OCI-LY7 (cell line): ENCODE results near the gene CYBRD1. TPM values are rescaled to one million over a fixed set of nuclear protein-coding genes. Genes with fewer than 3 reads are reported as not detected.

ENCODE experiments used
- BruUV-seq: library from RNA; stranded (reverse); fragments of 400-500 nt; replicated peaks from 2 replicates; lab custom pipeline; 2021; lab: Mats Ljungman, UMichigan
- CTCF ChIA-PET: fragments of 300-600 bp; sonication (Branson Sonifier 250); formaldehyde crosslinking; loops from one replicate; lab custom pipeline; 2022; ENCODE audit warnings: antibody characterized with exemption; ENCODE audit not compliant: unreplicated experiment; lab: Charles Lee
- POLR2A ChIA-PET: fragments of 300-600 bp; sonication (Branson Sonifier 250); formaldehyde crosslinking; loops from one replicate; lab custom pipeline; 2022; ENCODE audit warnings: antibody characterized with exemption; lab: Charles Lee
- DNase-seq: peaks from one replicate; pipeline ENCODE4 v3.0.0-alpha.2; 2015; ENCODE audit warnings: low spot score
- H2AFZ ChIP-seq: fragments of 200-600 bp; sonication (generic), shearing (Covaris generic); 2 replicates; pipeline ENCODE4 v1.6.1; 2014; ENCODE audit warnings: mild to moderate bottlenecking, antibody characterized with exemption, low read length, moderate library complexity
- H3K27ac ChIP-seq: fragments of 200-600 bp; sonication (generic); 2 replicates; pipeline ENCODE4 v1.5.1; 2014; ENCODE audit warnings: mixed run types, low read depth, mild to moderate bottlenecking, moderate library complexity, low read length, inconsistent platforms; ENCODE audit not compliant: poor library complexity, severe bottlenecking
- H3K36me3 ChIP-seq: fragments of 200-600 bp; sonication (generic); 2 replicates; pipeline ENCODE4 v1.6.1; 2014; ENCODE audit warnings: mild to moderate bottlenecking, antibody characterized with exemption, low read length, moderate library complexity, mixed read lengths; ENCODE audit not compliant: insufficient read depth
- H3K4me1 ChIP-seq: fragments of 200-600 bp; sonication (generic); 2 replicates; pipeline ENCODE4 v1.5.1; 2014; ENCODE audit warnings: mild to moderate bottlenecking, low read length; ENCODE audit not compliant: insufficient read depth, poor library complexity, severe bottlenecking
- H3K4me2 ChIP-seq: fragments of 200-600 bp; sonication (generic); 2 replicates; pipeline ENCODE4 v1.6.1; 2014; ENCODE audit warnings: mild to moderate bottlenecking, low read length
- H3K4me3 ChIP-seq: fragments of 200-600 bp; sonication (generic); 2 replicates; pipeline ENCODE4 v1.5.1; 2014; ENCODE audit warnings: mild to moderate bottlenecking, low read depth, low read length; ENCODE audit not compliant: poor library complexity, severe bottlenecking
- H3K79me2 ChIP-seq: fragments of 200-600 bp; sonication (generic); 2 replicates; pipeline ENCODE4 v1.6.1; 2016; ENCODE audit warnings: low read depth, mild to moderate bottlenecking, low read length, moderate library complexity, mixed read lengths; ENCODE audit not compliant: insufficient read depth
- H3K9me2 ChIP-seq: fragments of 200-600 bp; sonication (generic); 2 replicates; pipeline ENCODE4 v1.6.1; 2016; ENCODE audit warnings: mild to moderate bottlenecking, low read length, mixed read lengths; ENCODE audit not compliant: insufficient read depth
- H3K9me3 ChIP-seq: fragments of 200-600 bp; sonication (generic); 2 replicates; pipeline ENCODE4 v1.6.1; 2014; ENCODE audit warnings: mild to moderate bottlenecking, mixed run types, low read length, mixed read lengths
- H4K20me1 ChIP-seq: fragments of 200-600 bp; sonication (generic); 2 replicates; pipeline ENCODE4 v1.6.1; 2014; ENCODE audit warnings: mild to moderate bottlenecking, antibody characterized with exemption, low read length, moderate library complexity, mixed read lengths; ENCODE audit not compliant: insufficient read depth
- CTCF ChIP-seq: fragments of 200-600 bp; sonication (generic); conservative IDR thresholded peaks from 2 replicates; pipeline ENCODE4 v1.5.1; 2014; ENCODE audit warnings: mild to moderate bottlenecking, antibody characterized with exemption, low read length, moderate library complexity, mixed read lengths
- EZH2phosphoT487 ChIP-seq: fragments of 200-600 bp; sonication (generic); IDR thresholded peaks from 2 replicates; pipeline ENCODE4 v1.6.1; 2018; ENCODE audit warnings: low read depth, borderline replicate concordance, mild to moderate bottlenecking, mixed run types, antibody characterized with exemption, low read length, moderate library complexity, mixed read lengths
- intact Hi-C: fragments of 100-400 bp; cut with micrococcal nuclease; formaldehyde crosslinking; loops from one replicate; pipeline ENCODE4 v1.10.0; 2022; ENCODE audit not compliant: unreplicated experiment
- total RNA-seq, 2 experiments: library from RNA; depleted of rRNA in 1 of 2; stranded (reverse); fragments of >200 nt in 1 of 2; shearing (Covaris generic) in 1 of 2; gene quantifications; 2 replicates each; pipeline ENCODE4 v1.2.3, GENCODE V29; 2014 to 2022

CYBRD1 gene
- total RNA-seq, 2 experiments from 2014 or later: not detected

GRCh38 chr2:171553858-171554257 lies 31.6 kb downstream of the CYBRD1 start:
- intact Hi-C loops: no loop called here
- peak overlapping the region; percentile 17; the same call in 1 of the 2 replicates for H3K4me2 ChIP-seq
- no TSS peak for BruUV-seq
- H3K9me3 ChIP-seq: no peaks in the 10 kb centered on the region
- ChIA-PET POLR2A (no interaction called here), CTCF (no interaction called here)
- DNase-seq: peak; percentile 5
- TF ChIP-seq CTCF: no peak
- no peak for TF ChIP-seq EZH2phosphoT487
- H4K20me1 ChIP-seq: no peaks in the 10 kb centered on the region
- no peaks in the 10 kb centered on the region for H3K4me1 ChIP-seq
- no peaks in the 10 kb centered on the region for H3K79me2 ChIP-seq
- H3K4me3 ChIP-seq: no peak overlapping the region
- H2AFZ ChIP-seq: 0 out of 2 replicates have a peak overlapping the region, but pooled peaks have one; percentile 15
- H3K9me2 ChIP-seq: no peaks in the 10 kb centered on the region
- H3K36me3 ChIP-seq: no peaks in the 10 kb centered on the region
- H3K27ac ChIP-seq: no peak overlapping the region

GRCh38 chr2:171554991-171555615 lies 32.8 kb downstream of the CYBRD1 start:
- intact Hi-C loops: no loop called here
- Histone ChIP-seq H2AFZ (no peak overlapping the region), H3K4me3 (no peak overlapping the region), H3K9me3 (no peaks in the 10 kb centered on the region), H3K79me2 (no peaks in the 10 kb centered on the region), H3K9me2 (no peaks in the 10 kb centered on the region), H3K27ac (no peak overlapping the region), H3K36me3 (no peaks in the 10 kb centered on the region), H3K4me1 (no peaks in the 10 kb centered on the region), H3K4me2 (no peak overlapping the region), H4K20me1 (no peaks in the 10 kb centered on the region)
- ChIA-PET CTCF (no interaction called here), POLR2A (interaction anchor here (1.3 kb wide), 1 partner anchor 24 kb away, joined by 5 read pairs; no protein-coding TSS in a partner anchor)
- no TSS peak for BruUV-seq
- TF ChIP-seq CTCF: no peak
- no peak for TF ChIP-seq EZH2phosphoT487
- no peak for DNase-seq

- Histone ChIP-seq H2AFZ (0 out of 2 replicates have a peak overlapping the region, but pooled peaks have one; percentile 43), H3K27ac (no peak overlapping the region), H3K4me2 (no peak overlapping the region), H4K20me1 (no peaks in the 10 kb centered on the region), H3K4me3 (no peak overlapping the region), H3K79me2 (no peaks in the 10 kb centered on the region), H3K9me2 (no peaks in the 10 kb centered on the region), H3K36me3 (no peaks in the 10 kb centered on the region), H3K9me3 (no peaks in the 10 kb centered on the region), H3K4me1 (no peaks in the 10 kb centered on the region)
- no peak for DNase-seq
- POLR2A ChIA-PET: interaction anchor here (0.6 kb wide), 1 partner anchor 14 kb away, joined by 3 read pairs; no protein-coding TSS in a partner anchor
- CTCF ChIA-PET: no interaction called here
- intact Hi-C loops: no loop called here
- no TSS peak for BruUV-seq
- TF ChIP-seq CTCF: no peak
- TF ChIP-seq EZH2phosphoT487: no peak
Measured at GRCh38 chr2:171557363-171557762, 35.1 kb downstream of the CYBRD1 start.
